CD4-positive, CD25-positive, alpha-beta regulatory T cell (primary cell): ENCODE results near the gene FHL3. TPM values are rescaled to one million over a fixed set of nuclear protein-coding genes. Genes with fewer than 3 reads are reported as not detected.
A peak's percentile ranks its signal among the peaks of the same experiment; 100 is the strongest.

Experiments
- ATAC-seq, 2 donors: fragments of 150-1000 bp; cut with Tn5 transposase; one replicate each; pipeline ENCODE4 v1.10.0; 2021; ENCODE audit warnings: low read depth in 2 of 2, moderate number of reproducible peaks in 2 of 2, moderate library complexity in 1 of 2
- DNase-seq, 3 donors: peaks; one replicate each; pipeline versions ENCODE4 v3.0.0 to v3.0.0-alpha.2; 2012 to 2022; ENCODE audit warnings: mixed read lengths in 1 of 3
- H3K27ac ChIP-seq: one replicate; pipeline ENCODE4 v1.7.0; 2013; ENCODE audit warnings: mild to moderate bottlenecking, low read length; ENCODE audit not compliant: insufficient read depth, poor library complexity, severe bottlenecking
- H3K27me3 ChIP-seq: one replicate; pipeline ENCODE4 v1.7.0; 2013; ENCODE audit warnings: low read length; ENCODE audit not compliant: control insufficient read depth, insufficient read depth
- H3K36me3 ChIP-seq: one replicate; pipeline ENCODE4 v1.7.0; 2013; ENCODE audit warnings: mild to moderate bottlenecking, low read length, moderate library complexity; ENCODE audit not compliant: control insufficient read depth, insufficient read depth
- H3K4me1 ChIP-seq: 2 replicates; pipeline ENCODE4 v1.7.0; 2013; ENCODE audit warnings: mild to moderate bottlenecking, low read length; ENCODE audit not compliant: insufficient read depth, control insufficient read depth, poor library complexity, severe bottlenecking
- H3K4me3 ChIP-seq: one replicate; pipeline ENCODE4 v1.7.0; 2013; ENCODE audit warnings: low read depth, mild to moderate bottlenecking, low read length, moderate library complexity
- H3K9me3 ChIP-seq, 2 experiments: 1 replicate in 1 of 2; 2 replicates in 1 of 2; pipeline ENCODE4 v1.7.0; 2013; ENCODE audit warnings: low read length in 2 of 2, mild to moderate bottlenecking in 1 of 2, moderate library complexity in 1 of 2; ENCODE audit not compliant: control insufficient read depth in 2 of 2
- H3K27ac Mint-ChIP-seq, 3 donors: one replicate each; pipeline ENCODE4 v1.8.0; 2020 to 2022; ENCODE audit warnings: mild to moderate bottlenecking in 3 of 3, mixed read lengths in 3 of 3, moderate library complexity in 2 of 3
- H3K27me3 Mint-ChIP-seq: one replicate; pipeline ENCODE4 v1.8.0; 2022; ENCODE audit warnings: mild to moderate bottlenecking, mixed read lengths
- H3K36me3 Mint-ChIP-seq: one replicate; pipeline ENCODE4 v1.8.0; 2020; ENCODE audit warnings: mixed read lengths
- H3K4me1 Mint-ChIP-seq, 4 donors: one replicate each; pipeline ENCODE4 v1.8.0; 2020 to 2022; ENCODE audit warnings: mixed read lengths in 4 of 4, mild to moderate bottlenecking in 1 of 4
- H3K4me3 Mint-ChIP-seq, 4 donors: one replicate each; pipeline ENCODE4 v1.8.0; 2020 to 2022; ENCODE audit warnings: mild to moderate bottlenecking in 4 of 4, mixed read lengths in 4 of 4, moderate library complexity in 3 of 4
- H3K9me3 Mint-ChIP-seq, 7 donors: one replicate each; pipeline ENCODE4 v1.8.0; 2020 to 2022; ENCODE audit warnings: mixed read lengths in 7 of 7, mild to moderate bottlenecking in 3 of 7, moderate library complexity in 2 of 7
- polyA plus RNA-seq, 4 donors: library from polyadenylated mRNA; unstranded; fragments of 300-500 nt; fragmentation: Illumina TruSeq; gene quantifications; one replicate each; pipeline ENCODE4 v1.2.3, GENCODE V29; 2021
- total RNA-seq: library from RNA; stranded (reverse); gene quantifications from one replicate; pipeline ENCODE4 v1.2.3, GENCODE V29; 2022

The FHL3 gene
- 4.6 TPM for total RNA-seq
- polyA plus RNA-seq = 10 to 100 TPM; 11.2 to 20.8 (median 13.3) TPM

- H3K27me3 Mint-ChIP-seq = no peaks in the 10 kb centered on the region
- Histone ChIP-seq H3K9me3 (no peaks in the 10 kb centered on the region), H3K4me1 (peaks cover 37% of the 10 kb centered on the region), H3K27me3 (no peaks in the 10 kb centered on the region), H3K4me3 (peak within 1 kb of the TSS; percentile 70), H3K27ac (peak within 1 kb of the TSS; percentile 66), H3K36me3 (no peaks in the 10 kb centered on the region)
- DNase-seq (peak in 2 of 3 donors; percentile 47 to 68), ATAC-seq (peak; percentile 7 to 13)
- peak within 1 kb of the TSS; percentile 87 to 94 (median 90) for H3K4me3 Mint-ChIP-seq
- no peaks in the 10 kb centered on the region for H3K36me3 Mint-ChIP-seq
- peaks cover 0 to 57% (median 30%) of the 10 kb centered on the region in 4 donors for H3K4me1 Mint-ChIP-seq
- peak within 1 kb of the TSS; percentile 80 to 84 (median 83) for H3K27ac Mint-ChIP-seq
- no peaks in the 10 kb centered on the region for H3K9me3 Mint-ChIP-seq
Measured at GRCh38 chr1:38005195-38006007, at the start of gene FHL3. FHL3 (minus strand) TSS chr1:38005514; CDS start chr1:37999412, 6,102 bp downstream.

GRCh38 chr1:38053416-38054091 lies 48.2 kb upstream of the FHL3 start:
- Histone ChIP-seq H3K4me1 (peaks cover 5% of the 10 kb centered on the region), H3K36me3 (no peaks in the 10 kb centered on the region), H3K4me3 (no peak overlapping the region), H3K27me3 (no peaks in the 10 kb centered on the region), H3K27ac (no peak overlapping the region), H3K9me3 (no peaks in the 10 kb centered on the region)
- no peak overlapping the region for H3K4me3 Mint-ChIP-seq
- H3K27ac Mint-ChIP-seq = no peak overlapping the region
- peaks cover 0 to 11% (median 3%) of the 10 kb centered on the region in 4 donors for H3K4me1 Mint-ChIP-seq
- DNase-seq = no peak
- H3K36me3 Mint-ChIP-seq = no peaks in the 10 kb centered on the region
- no peaks in the 10 kb centered on the region for H3K9me3 Mint-ChIP-seq
- H3K27me3 Mint-ChIP-seq = peaks cover 8% of the 10 kb centered on the region
- ATAC-seq = no peak

GRCh38 chr1:38052750-38053415 lies 47.6 kb upstream of the FHL3 start:
- H3K36me3 ChIP-seq = no peaks in the 10 kb centered on the region
- Mint-ChIP-seq H3K27me3 (peaks cover 12% of the 10 kb centered on the region), H3K27ac (no peak overlapping the region), H3K9me3 (no peaks in the 10 kb centered on the region), H3K36me3 (no peaks in the 10 kb centered on the region), H3K4me3 (no peak overlapping the region), H3K4me1 (peaks cover 0 to 16% (median 3%) of the 10 kb centered on the region in 4 donors)
- H3K27ac ChIP-seq = no peak overlapping the region
- no peak overlapping the region for H3K4me3 ChIP-seq
- peaks cover 5% of the 10 kb centered on the region for H3K4me1 ChIP-seq
- DNase-seq (no peak), ATAC-seq (peak; percentile 37 to 39)
- H3K27me3 ChIP-seq = no peaks in the 10 kb centered on the region
- H3K9me3 ChIP-seq = no peaks in the 10 kb centered on the region

GRCh38 chr1:38051079-38051543 lies 45.8 kb upstream of the FHL3 start:
- H3K4me1 ChIP-seq = peaks cover 5% of the 10 kb centered on the region
- no peak overlapping the region for H3K27ac ChIP-seq
- Mint-ChIP-seq H3K4me3 (no peak overlapping the region), H3K36me3 (no peaks in the 10 kb centered on the region), H3K9me3 (no peaks in the 10 kb centered on the region), H3K27me3 (peaks cover 16% of the 10 kb centered on the region), H3K27ac (no peak overlapping the region), H3K4me1 (peaks cover 0 to 19% (median 3%) of the 10 kb centered on the region in 4 donors)
- no peaks in the 10 kb centered on the region for H3K36me3 ChIP-seq
- no peak overlapping the region for H3K4me3 ChIP-seq
- H3K27me3 ChIP-seq = no peaks in the 10 kb centered on the region
- ATAC-seq (no peak), DNase-seq (no peak)
- H3K9me3 ChIP-seq = no peaks in the 10 kb centered on the region

- Mint-ChIP-seq H3K4me3 (no peak overlapping the region), H3K27me3 (peaks cover 16% of the 10 kb centered on the region), H3K27ac (no peak overlapping the region), H3K36me3 (no peaks in the 10 kb centered on the region), H3K4me1 (peaks cover 0 to 20% (median 3%) of the 10 kb centered on the region in 4 donors), H3K9me3 (no peaks in the 10 kb centered on the region)
- H3K27ac ChIP-seq = no peak overlapping the region
- H3K4me3 ChIP-seq = no peak overlapping the region
- no peak for ATAC-seq
- H3K27me3 ChIP-seq = no peaks in the 10 kb centered on the region
- peaks cover 8% of the 10 kb centered on the region for H3K4me1 ChIP-seq
- H3K36me3 ChIP-seq = no peaks in the 10 kb centered on the region
- H3K9me3 ChIP-seq = no peaks in the 10 kb centered on the region
- DNase-seq = no peak
Measured at GRCh38 chr1:38050397-38051078, 45.2 kb upstream of the FHL3 start.

- Mint-ChIP-seq H3K4me1 (peaks cover 0 to 31% (median 2%) of the 10 kb centered on the region in 4 donors), H3K4me3 (peak overlapping the region; percentile 72 to 89 (median 81)), H3K27ac (no peak overlapping the region), H3K36me3 (no peaks in the 10 kb centered on the region), H3K27me3 (peaks cover 35% of the 10 kb centered on the region), H3K9me3 (no peaks in the 10 kb centered on the region)
- Histone ChIP-seq H3K27ac (no peak overlapping the region), H3K36me3 (no peaks in the 10 kb centered on the region), H3K9me3 (no peaks in the 10 kb centered on the region), H3K4me1 (peaks cover 25% of the 10 kb centered on the region), H3K4me3 (no peak overlapping the region), H3K27me3 (peaks cover 9% of the 10 kb centered on the region)
- DNase-seq (no peak), ATAC-seq (no peak)
Measured at GRCh38 chr1:38047603-38048141, 42.4 kb upstream of the FHL3 start.
